Astrocyte (in vitro differentiated cells and primary cell): ENCODE measurements around the gene TRPM6. TPM values are rescaled to one million over a fixed set of nuclear protein-coding genes. Genes with fewer than 3 reads are reported as not detected.
"Not testable (repeated sequence)": the region's sequence is repeated elsewhere in the genome, so short reads cannot be mapped to it uniquely, and the experiment has no call there.

Experiments
- DNase-seq: peaks from one replicate; pipeline ENCODE4 v3.0.0-alpha.2; 2010; ENCODE audit warnings: low read depth
- FAIRE-seq: peaks from 2 replicates; lab custom pipeline; 2011; peaks lifted over from hg19 to GRCh38; lab: Jason Lieb, UNC
- H2AFZ ChIP-seq: 2 replicates; pipeline ENCODE4 v1.6.0; 2012; ENCODE audit warnings: low read depth, low read length, inconsistent platforms
- H3K27ac ChIP-seq: 2 replicates; pipeline ENCODE4 v1.5.1; 2011; ENCODE audit warnings: low read depth, low read length, inconsistent platforms
- H3K27me3 ChIP-seq: 2 replicates; pipeline ENCODE4 v1.6.0; 2011; ENCODE audit warnings: low read length, inconsistent platforms; ENCODE audit not compliant: insufficient read depth
- H3K36me3 ChIP-seq: 2 replicates; pipeline ENCODE4 v1.5.1; 2011; ENCODE audit warnings: low read length, inconsistent platforms; ENCODE audit not compliant: insufficient read depth
- H3K4me1 ChIP-seq: 2 replicates; pipeline ENCODE4 v1.5.1; 2011; ENCODE audit warnings: low read length, inconsistent platforms; ENCODE audit not compliant: insufficient read depth
- H3K4me2 ChIP-seq: 2 replicates; pipeline ENCODE4 v1.6.0; 2012; ENCODE audit warnings: low read length, inconsistent platforms
- H3K4me3 ChIP-seq: 2 replicates; pipeline ENCODE4 v1.5.1; 2011; ENCODE audit warnings: low read depth, mild to moderate bottlenecking, low read length, inconsistent platforms; ENCODE audit not compliant: insufficient read depth
- H3K79me2 ChIP-seq: 2 replicates; pipeline ENCODE4 v1.6.0; 2012; ENCODE audit warnings: mild to moderate bottlenecking, low read length, inconsistent platforms; ENCODE audit not compliant: insufficient read depth
- H3K9ac ChIP-seq: 2 replicates; pipeline ENCODE4 v1.6.0; 2012; ENCODE audit warnings: mild to moderate bottlenecking, low read length, inconsistent platforms
- H3K9me3 ChIP-seq: 2 replicates; pipeline ENCODE4 v1.5.1; 2012; ENCODE audit warnings: low read depth, mild to moderate bottlenecking, low read length, inconsistent platforms; ENCODE audit not compliant: insufficient read depth
- H4K20me1 ChIP-seq: 2 replicates; pipeline ENCODE4 v1.6.0; 2012; ENCODE audit warnings: low read length, inconsistent platforms; ENCODE audit not compliant: insufficient read depth
- H3K27ac Mint-ChIP-seq: one replicate; pipeline ENCODE4 v1.8.0; 2021; ENCODE audit warnings: mild to moderate bottlenecking, mixed read lengths; ENCODE audit not compliant: unreplicated experiment
- H3K27me3 Mint-ChIP-seq: one replicate; pipeline ENCODE4 v1.8.0; 2021; ENCODE audit warnings: low read depth, mixed read lengths; ENCODE audit not compliant: unreplicated experiment
- H3K36me3 Mint-ChIP-seq: one replicate; pipeline ENCODE4 v1.8.0; 2021; ENCODE audit warnings: low read depth, mixed read lengths; ENCODE audit not compliant: unreplicated experiment
- H3K4me1 Mint-ChIP-seq: one replicate; pipeline ENCODE4 v1.8.0; 2021; ENCODE audit warnings: low read depth, mixed read lengths; ENCODE audit not compliant: unreplicated experiment
- H3K4me3 Mint-ChIP-seq: one replicate; pipeline ENCODE4 v1.8.0; 2021; ENCODE audit warnings: mild to moderate bottlenecking, moderate library complexity, mixed read lengths; ENCODE audit not compliant: unreplicated experiment
- H3K9me3 Mint-ChIP-seq: one replicate; pipeline ENCODE4 v1.8.0; 2021; ENCODE audit warnings: mild to moderate bottlenecking, mixed read lengths; ENCODE audit not compliant: unreplicated experiment
- CTCF ChIP-seq: IDR thresholded peaks from 2 replicates; pipeline ENCODE4 v1.5.1; 2011; ENCODE audit warnings: low read depth, mild to moderate bottlenecking, inconsistent platforms, low read length, moderate library complexity; ENCODE audit not compliant: insufficient read depth
- EZH2 ChIP-seq: IDR thresholded peaks from 2 replicates; pipeline ENCODE4 v1.6.1; 2012; ENCODE audit warnings: mild to moderate bottlenecking, low read length, inconsistent platforms; ENCODE audit not compliant: insufficient read depth
- total RNA-seq: library from RNA; stranded (reverse); gene quantifications from 2 replicates; pipeline ENCODE4 v1.2.1, GENCODE V29; 2021

The TRPM6 gene
- total RNA-seq, 1 donor from 2014 or later = 0.27 TPM

- FAIRE-seq = no peak
- peaks cover 2% of the 10 kb centered on the region for H3K27me3 Mint-ChIP-seq
- H3K36me3 ChIP-seq = no peaks in the 10 kb centered on the region
- no peak overlapping the region for H3K4me3 Mint-ChIP-seq
- H3K9me3 Mint-ChIP-seq = no peaks in the 10 kb centered on the region
- no peak overlapping the region for H3K27ac Mint-ChIP-seq
- no peaks in the 10 kb centered on the region for H3K79me2 ChIP-seq
- H3K9ac ChIP-seq = no peak overlapping the region
- H3K4me1 Mint-ChIP-seq = no peaks in the 10 kb centered on the region
- no peaks in the 10 kb centered on the region for H3K36me3 Mint-ChIP-seq
- H3K4me3 ChIP-seq = no peak overlapping the region
- H3K4me2 ChIP-seq = no peak overlapping the region
- H3K9me3 ChIP-seq = no peaks in the 10 kb centered on the region
- H3K4me1 ChIP-seq = no peaks in the 10 kb centered on the region
- no peak for DNase-seq
- no peaks in the 10 kb centered on the region for H4K20me1 ChIP-seq
- TF ChIP-seq CTCF (no peak), EZH2 (no peak)
- H2AFZ ChIP-seq = no peak overlapping the region
- no peaks in the 10 kb centered on the region for H3K27me3 ChIP-seq
- H3K27ac ChIP-seq = no peak overlapping the region
These were observed 22.5 kb downstream of the TRPM6 start for GRCh38 chr9:74865177-74865576.

DNA sequence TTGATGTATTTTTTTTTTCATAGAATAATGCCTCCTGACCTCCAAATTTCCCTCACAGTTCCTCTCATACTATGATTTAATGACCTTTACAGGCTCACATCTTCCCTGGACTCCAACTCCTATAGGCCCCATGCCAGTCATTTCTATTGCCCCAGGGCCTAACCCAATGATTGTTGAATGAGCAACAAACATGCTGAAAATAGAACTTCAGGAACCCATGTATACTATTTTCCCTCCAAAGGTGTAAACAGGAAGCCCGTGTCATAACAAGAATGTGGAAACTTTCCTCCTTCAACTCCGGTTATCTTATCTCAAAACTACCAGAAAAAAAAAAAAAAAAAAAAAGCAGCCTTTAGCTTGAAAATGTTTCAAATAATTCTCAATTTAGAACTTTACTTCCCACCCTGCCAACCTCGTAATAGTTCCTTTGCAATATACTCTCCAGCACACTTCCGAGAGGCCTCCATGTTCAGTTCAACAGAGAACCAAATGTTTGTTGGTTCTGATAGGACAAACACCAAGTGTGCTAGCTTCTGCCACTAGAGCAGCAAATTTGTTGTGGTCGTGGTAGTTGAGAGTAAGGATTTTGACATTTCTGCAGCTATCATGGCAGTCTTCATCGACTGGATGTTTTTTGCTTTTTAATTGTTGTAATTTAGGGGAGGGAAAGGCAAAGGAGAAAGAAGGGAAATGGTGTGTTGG is 25.8 kb downstream of the TRPM6 start:
- no peak overlapping the region for H3K4me3 ChIP-seq
- H3K36me3 ChIP-seq = no peaks in the 10 kb centered on the region
- Mint-ChIP-seq H3K4me1 (no peaks in the 10 kb centered on the region), H3K27me3 (no peaks in the 10 kb centered on the region), H3K9me3 (no peaks in the 10 kb centered on the region), H3K36me3 (no peaks in the 10 kb centered on the region), H3K4me3 (no peak overlapping the region), H3K27ac (no peak overlapping the region)
- H3K4me1 ChIP-seq = no peaks in the 10 kb centered on the region
- no peak for TF ChIP-seq EZH2
- no peak for TF ChIP-seq CTCF
- no peak overlapping the region for H3K4me2 ChIP-seq
- H2AFZ ChIP-seq = no peak overlapping the region
- H4K20me1 ChIP-seq = no peaks in the 10 kb centered on the region
- no peak overlapping the region for H3K27ac ChIP-seq
- H3K9me3 ChIP-seq = no peaks in the 10 kb centered on the region
- DNase-seq (no peak), FAIRE-seq (no peak)
- no peaks in the 10 kb centered on the region for H3K79me2 ChIP-seq
- H3K27me3 ChIP-seq = no peaks in the 10 kb centered on the region
- no peak overlapping the region for H3K9ac ChIP-seq

DNA sequence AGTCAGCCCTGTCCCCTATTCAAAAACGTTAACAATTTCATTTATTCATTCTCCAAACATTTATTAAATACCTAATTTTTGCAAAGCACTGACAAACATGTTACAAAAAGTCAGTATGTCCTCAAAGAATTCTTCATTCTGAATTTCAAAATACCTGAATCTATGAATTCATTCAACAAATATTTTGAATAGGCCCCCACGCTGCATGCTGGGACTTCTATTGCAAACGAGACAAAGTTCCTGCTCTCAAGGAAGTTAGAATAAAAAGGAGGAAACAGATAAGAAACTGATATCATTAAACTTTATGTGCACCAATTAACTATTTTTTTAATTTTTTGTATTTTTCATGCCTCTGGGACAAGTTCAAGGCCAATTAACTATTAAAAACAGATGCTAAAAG is 26.6 kb downstream of the TRPM6 start:
- Mint-ChIP-seq H3K36me3 (no peaks in the 10 kb centered on the region), H3K27ac (no peak overlapping the region), H3K4me1 (no peaks in the 10 kb centered on the region), H3K27me3 (no peaks in the 10 kb centered on the region), H3K9me3 (no peaks in the 10 kb centered on the region), H3K4me3 (no peak overlapping the region)
- Histone ChIP-seq H3K4me1 (no peaks in the 10 kb centered on the region), H3K9ac (no peak overlapping the region), H3K4me2 (no peak overlapping the region), H3K27ac (no peak overlapping the region), H3K9me3 (no peaks in the 10 kb centered on the region), H3K4me3 (no peak overlapping the region), H4K20me1 (no peaks in the 10 kb centered on the region), H3K36me3 (no peaks in the 10 kb centered on the region), H2AFZ (no peak overlapping the region), H3K79me2 (no peaks in the 10 kb centered on the region), H3K27me3 (no peaks in the 10 kb centered on the region)
- DNase-seq (no peak), FAIRE-seq (no peak)
- no peak for TF ChIP-seq CTCF
- no peak for TF ChIP-seq EZH2

DNA sequence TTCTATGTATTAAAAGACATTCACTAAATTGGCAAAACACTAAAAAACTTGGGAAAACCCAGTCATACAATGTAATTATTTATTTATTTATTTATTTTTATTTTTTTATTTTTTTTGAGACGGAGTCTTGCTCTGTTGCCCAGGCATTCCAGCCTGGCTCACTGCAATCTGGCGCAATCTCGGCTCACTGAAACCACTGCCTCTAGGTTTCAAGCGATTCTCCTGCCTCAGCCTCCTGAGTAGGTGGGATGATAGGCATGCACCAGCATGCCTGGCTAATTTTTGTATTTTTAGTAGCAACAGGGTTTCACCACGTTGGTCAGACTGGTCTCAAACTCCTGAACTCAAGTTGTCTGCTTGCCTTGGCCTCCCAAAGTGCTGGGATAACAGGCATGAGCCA is 27.5 kb downstream of the TRPM6 start:
- H3K9me3 Mint-ChIP-seq, H3K4me1 ChIP-seq, H3K9me3 ChIP-seq, H3K27ac ChIP-seq, H3K4me3 ChIP-seq, H3K9ac ChIP-seq, H3K27me3 Mint-ChIP-seq, H3K79me2 ChIP-seq, DNase-seq, H3K36me3 Mint-ChIP-seq, H3K4me3 Mint-ChIP-seq, H3K36me3 ChIP-seq, H4K20me1 ChIP-seq, H3K4me2 ChIP-seq, H3K27me3 ChIP-seq, H3K4me1 Mint-ChIP-seq, FAIRE-seq, H3K27ac Mint-ChIP-seq, H2AFZ ChIP-seq: not testable (repeated sequence)
